Ectodermal cell (in vitro differentiated cells): ENCODE results near the gene ITPK1.
A peak's percentile ranks its signal among the peaks of the same experiment; 100 is the strongest.
"Not testable (repeated sequence)": the region's sequence is repeated elsewhere in the genome, so short reads cannot be mapped to it uniquely, and the experiment has no call there.

Source experiments
- H3K27ac ChIP-seq: 2 replicates; pipeline ENCODE4 v1.7.0; 2013; ENCODE audit warnings: mild to moderate bottlenecking, low read depth, low read length; ENCODE audit not compliant: insufficient read depth, poor library complexity, severe bottlenecking
- H3K27me3 ChIP-seq: 2 replicates; pipeline ENCODE4 v1.7.0; 2013; ENCODE audit warnings: mild to moderate bottlenecking, low read length; ENCODE audit not compliant: insufficient read depth, control insufficient read depth, poor library complexity, severe bottlenecking
- H3K36me3 ChIP-seq: one replicate; pipeline ENCODE4 v1.7.0; 2013; ENCODE audit warnings: low read length; ENCODE audit not compliant: control insufficient read depth, insufficient read depth
- H3K4me1 ChIP-seq: one replicate; pipeline ENCODE4 v1.7.0; 2013; ENCODE audit warnings: low read length; ENCODE audit not compliant: control insufficient read depth, insufficient read depth
- H3K4me3 ChIP-seq: 2 replicates; pipeline ENCODE4 v1.7.0; 2013; ENCODE audit warnings: low read depth, low read length, control low read depth; ENCODE audit not compliant: insufficient read depth
- H3K9me3 ChIP-seq: 2 replicates; pipeline ENCODE4 v1.7.0; 2013; ENCODE audit warnings: mild to moderate bottlenecking, low read length, moderate library complexity; ENCODE audit not compliant: control insufficient read depth
- WGBS, 2 experiments: methylation state at CpG; one replicate each; pipeline ENCODE4 v1.1.7; 2013; ENCODE audit warnings: missing lambda C conversion rate in 2 of 2; 5-methylcytosine and 5-hydroxymethylcytosine counted together

ITPK1 gene

GRCh38 chr14:93131257-93131820, 15.6 kb upstream of the ITPK1 start:
- not testable (repeated sequence) for H3K27ac ChIP-seq, H3K36me3 ChIP-seq, H3K4me3 ChIP-seq, H3K9me3 ChIP-seq, H3K4me1 ChIP-seq, H3K27me3 ChIP-seq
- 80 to 96% methylated on average over 5 of the region's 5 CpGs for WGBS, 2 experiments

- WGBS, 2 experiments, result 69 to 76% methylated on average over 3 of the region's 3 CpGs
- Histone ChIP-seq H3K9me3 (no peaks in the 10 kb centered on the region), H3K27me3 (no peaks in the 10 kb centered on the region), H3K36me3 (no peaks in the 10 kb centered on the region), H3K4me1 (no peaks in the 10 kb centered on the region), H3K27ac (no peak overlapping the region), H3K4me3 (no peak overlapping the region)
Measured at GRCh38 chr14:93128725-93129459, 13.2 kb upstream of the ITPK1 start.

DNA sequence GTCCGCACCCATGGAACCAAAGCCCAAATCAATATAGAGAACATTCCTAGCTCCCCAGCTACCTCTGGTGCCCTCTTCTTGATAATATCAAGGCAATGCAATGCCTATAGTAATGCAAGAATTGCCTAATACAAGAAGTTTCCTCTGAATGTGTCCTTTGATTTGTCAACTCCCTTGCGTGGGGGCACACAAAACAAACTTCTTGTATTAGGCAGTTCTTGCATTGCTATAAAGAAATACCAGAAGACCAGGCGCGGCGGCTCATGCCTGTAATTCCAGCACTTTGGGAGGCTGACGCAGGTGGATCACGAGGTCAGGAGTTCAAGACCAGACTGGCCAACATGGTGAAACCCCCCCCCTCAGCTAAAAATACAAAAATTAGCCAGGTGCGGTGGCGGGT, 10.4 kb upstream of the ITPK1 start:
- 92 to 96% methylated on average over 9 of the region's 9 CpGs for WGBS, 2 experiments
- Histone ChIP-seq H3K4me1 (no peaks in the 10 kb centered on the region), H3K27ac (no peak overlapping the region), H3K4me3 (no peak overlapping the region), H3K9me3 (no peaks in the 10 kb centered on the region), H3K27me3 (no peaks in the 10 kb centered on the region), H3K36me3 (no peaks in the 10 kb centered on the region)

DNA sequence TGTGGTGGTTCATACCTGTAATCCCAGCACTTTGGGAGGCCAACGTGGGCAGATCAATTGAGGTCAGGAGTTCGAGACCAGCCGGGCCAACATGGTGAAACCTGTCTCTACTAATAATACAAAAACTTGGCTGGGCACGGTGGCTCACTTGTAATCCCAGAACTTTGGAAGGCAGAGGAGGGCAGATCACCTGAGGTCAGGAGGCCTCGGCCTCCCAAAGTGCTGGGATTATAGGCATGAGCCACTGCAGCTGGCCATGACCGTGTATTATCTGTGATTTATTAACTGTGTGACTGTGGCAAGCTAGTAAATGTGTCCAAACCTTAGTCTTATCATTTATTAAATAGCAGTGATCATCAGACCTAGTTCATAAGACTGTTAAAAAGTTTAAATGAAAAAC, 7.1 kb upstream of the ITPK1 start:
- WGBS, 2 experiments, result 90 to 93% methylated on average over 6 of the region's 6 CpGs
- H3K27ac ChIP-seq, result no peak overlapping the region
- H3K4me3 ChIP-seq, result no peak overlapping the region
- no peaks in the 10 kb centered on the region for H3K36me3 ChIP-seq
- no peaks in the 10 kb centered on the region for H3K4me1 ChIP-seq
- H3K27me3 ChIP-seq, result no peaks in the 10 kb centered on the region
- no peaks in the 10 kb centered on the region for H3K9me3 ChIP-seq

GRCh38 chr14:93121030-93121834, 5.5 kb upstream of the ITPK1 start:
- H3K36me3 ChIP-seq, result no peaks in the 10 kb centered on the region
- H3K27ac ChIP-seq, result no peak overlapping the region
- H3K27me3 ChIP-seq, result no peaks in the 10 kb centered on the region
- no peaks in the 10 kb centered on the region for H3K4me1 ChIP-seq
- no peaks in the 10 kb centered on the region for H3K9me3 ChIP-seq
- 86 to 87% methylated on average over 5 of the region's 5 CpGs for WGBS, 2 experiments
- H3K4me3 ChIP-seq, result no peak overlapping the region

GRCh38 chr14:93120517-93120916, 4.8 kb upstream of the ITPK1 start:
- H3K4me3 ChIP-seq, result no peak overlapping the region
- H3K27me3 ChIP-seq, result no peaks in the 10 kb centered on the region
- no peaks in the 10 kb centered on the region for H3K4me1 ChIP-seq
- 87 to 95% methylated on average over 3 to 4 of the region's 4 CpGs for WGBS, 2 experiments
- H3K27ac ChIP-seq, result no peak overlapping the region
- no peaks in the 10 kb centered on the region for H3K36me3 ChIP-seq
- no peaks in the 10 kb centered on the region for H3K9me3 ChIP-seq

GRCh38 chr14:93116676-93117200, 1.0 kb upstream of the ITPK1 start:
- Histone ChIP-seq H3K4me1 (peaks cover 13% of the 10 kb centered on the region), H3K9me3 (no peaks in the 10 kb centered on the region), H3K4me3 (peak overlapping the region; percentile 76), H3K27ac (no peak overlapping the region), H3K36me3 (no peaks in the 10 kb centered on the region), H3K27me3 (peaks cover 17% of the 10 kb centered on the region)
- 89 to 92% methylated on average over 11 of the region's 11 CpGs for WGBS, 2 experiments

- Histone ChIP-seq H3K4me3 (peak overlapping the region; percentile 76), H3K27me3 (peaks cover 17% of the 10 kb centered on the region), H3K36me3 (no peaks in the 10 kb centered on the region), H3K4me1 (peaks cover 13% of the 10 kb centered on the region), H3K27ac (peak overlapping the region; percentile 72), H3K9me3 (no peaks in the 10 kb centered on the region)
- WGBS, 2 experiments, result 0% methylated on average over 99 of the region's 99 CpGs
Measured at GRCh38 chr14:93115069-93115820, 480 bp downstream of the ITPK1 start.

DNA sequence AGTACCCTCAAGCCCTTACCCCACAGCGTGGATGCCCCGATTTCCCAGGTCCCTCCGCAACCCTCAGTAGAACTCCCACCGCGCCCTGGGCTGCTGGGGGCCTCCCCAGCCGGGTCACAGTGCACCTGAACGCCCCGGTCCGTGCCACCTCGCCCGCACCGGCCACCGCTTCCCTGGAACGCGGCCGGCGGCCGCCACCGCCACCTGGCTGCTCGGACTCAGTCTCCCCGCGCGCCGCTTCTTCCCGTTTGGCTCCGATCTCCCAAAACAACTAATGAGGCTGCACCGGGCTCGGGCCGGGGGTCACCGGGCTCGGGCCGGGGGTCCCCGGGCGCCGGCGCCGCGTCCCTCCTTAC, 1.0 kb downstream of the ITPK1 start:
- WGBS, 2 experiments, result 0% methylated on average over 38 of the region's 38 CpGs
- Histone ChIP-seq H3K36me3 (no peaks in the 10 kb centered on the region), H3K27me3 (peaks cover 17% of the 10 kb centered on the region), H3K4me3 (peak overlapping the region; percentile 76), H3K27ac (no peak overlapping the region), H3K9me3 (no peaks in the 10 kb centered on the region), H3K4me1 (peaks cover 13% of the 10 kb centered on the region)
